GM23338 (cell line): ENCODE results near the gene ADCY6. TPM values are rescaled to one million over a fixed set of nuclear protein-coding genes. Genes with fewer than 3 reads are reported as not detected.

Experiments
- ATAC-seq: fragments of 200-7000 bp; cut with Tn5 transposase; 3 replicates; pipeline ENCODE4 v1.9.1; 2020
- DNase-seq: peaks from one replicate; pipeline ENCODE4 v3.0.0-alpha.2; 2015; ENCODE audit warnings: low spot score
- H2AFZ ChIP-seq: fragments of 200-600 bp; sonication (generic); 2 replicates; pipeline ENCODE4 v1.8.0; 2016; ENCODE audit warnings: antibody characterized with exemption, mild to moderate bottlenecking, moderate library complexity
- H3F3A ChIP-seq: fragments of 200-600 bp; sonication (generic); replicated peaks from 2 replicates; pipeline ENCODE4 v1.8.0; 2017; ENCODE audit warnings: antibody characterized with exemption, mixed run types, low read depth
- H3K27ac ChIP-seq: fragments of 200-600 bp; sonication (generic); 2 replicates; pipeline ENCODE4 v1.6.1; 2016; ENCODE audit warnings: low read depth
- H3K27me3 ChIP-seq: fragments of 200-600 bp; sonication (generic); 2 replicates; pipeline ENCODE4 v1.8.0; 2016; ENCODE audit warnings: mild to moderate bottlenecking, mixed run types, moderate library complexity; ENCODE audit not compliant: insufficient read depth
- H3K36me3 ChIP-seq: fragments of 200-600 bp; sonication (generic); 2 replicates; pipeline ENCODE4 v1.8.0; 2016; ENCODE audit warnings: mild to moderate bottlenecking; ENCODE audit not compliant: insufficient read depth
- H3K4me1 ChIP-seq: fragments of 200-600 bp; sonication (generic); 2 replicates; pipeline ENCODE4 v1.8.0; 2016; ENCODE audit warnings: mild to moderate bottlenecking, moderate library complexity; ENCODE audit not compliant: insufficient read depth
- H3K4me2 ChIP-seq: fragments of 200-600 bp; sonication (generic); 2 replicates; pipeline ENCODE4 v1.7.1; 2017; ENCODE audit warnings: mixed run types
- H3K4me3 ChIP-seq: fragments of 200-600 bp; sonication (generic); 2 replicates; pipeline ENCODE4 v1.6.1; 2016; ENCODE audit warnings: mixed run types
- H3K79me2 ChIP-seq: fragments of 200-600 bp; sonication (generic); replicated peaks from 2 replicates; pipeline ENCODE4 v1.8.0; 2017; ENCODE audit warnings: mild to moderate bottlenecking; ENCODE audit not compliant: insufficient read depth
- H3K9me2 ChIP-seq: fragments of 200-600 bp; sonication (generic); 2 replicates; pipeline ENCODE4 v1.8.0; 2017; ENCODE audit not compliant: insufficient read depth
- H4K20me1 ChIP-seq: fragments of 200-600 bp; sonication (generic); replicated peaks from 2 replicates; pipeline ENCODE4 v1.8.0; 2017; ENCODE audit warnings: mild to moderate bottlenecking; ENCODE audit not compliant: insufficient read depth
- H3K27ac Mint-ChIP-seq: 2 replicates; pipeline ENCODE4 v1.8.0; 2020; ENCODE audit warnings: inconsistent platforms, mild to moderate bottlenecking, moderate library complexity, mixed read lengths
- H3K27me3 Mint-ChIP-seq: 3 replicates; pipeline ENCODE4 v1.8.0; 2022; ENCODE audit warnings: low read depth, mild to moderate bottlenecking, moderate library complexity, mixed read lengths, inconsistent platforms; ENCODE audit not compliant: insufficient read depth, poor library complexity
- H3K36me3 Mint-ChIP-seq: 3 replicates; pipeline ENCODE4 v1.8.0; 2021; ENCODE audit warnings: low read depth, mild to moderate bottlenecking, inconsistent platforms, moderate library complexity, mixed read lengths
- H3K4me1 Mint-ChIP-seq: 3 replicates; pipeline ENCODE4 v1.8.0; 2020; ENCODE audit warnings: mild to moderate bottlenecking, inconsistent platforms, mixed read lengths
- H3K4me3 Mint-ChIP-seq: 3 replicates; pipeline ENCODE4 v1.8.0; 2021; ENCODE audit warnings: moderate library complexity, mild to moderate bottlenecking, inconsistent platforms, mixed read lengths
- H3K9me3 Mint-ChIP-seq: 3 replicates; pipeline ENCODE4 v1.8.0; 2020; ENCODE audit warnings: moderate library complexity, mild to moderate bottlenecking, inconsistent platforms, mixed read lengths
- EZH2 ChIP-seq: fragments of 200-600 bp; sonication (generic); IDR thresholded peaks from one replicate; pipeline ENCODE4 v1.8.0; 2017; ENCODE audit warnings: antibody characterized with exemption, mild to moderate bottlenecking, low read depth; ENCODE audit not compliant: unreplicated experiment
- JUNB ChIP-seq: IDR thresholded peaks from one replicate; pipeline ENCODE4 v1.6.1; 2016; ENCODE audit warnings: antibody characterized with exemption; ENCODE audit not compliant: unreplicated experiment
- POLR2AphosphoS5 ChIP-seq: IDR thresholded peaks from 2 replicates; pipeline ENCODE4 v1.6.1; 2016; ENCODE audit warnings: antibody characterized with exemption, low read depth
- STAT1 ChIP-seq: IDR thresholded peaks from one replicate; pipeline ENCODE4 v1.6.1; 2016; ENCODE audit warnings: antibody characterized with exemption; ENCODE audit not compliant: unreplicated experiment
- polyA plus RNA-seq: library from polyadenylated mRNA; unstranded; fragments of >200 nt; fragmentation: Nextera tagmentation; extraction: Ambion mirVana; gene quantifications from 2 replicates; pipeline ENCODE4 v1.2.1, GENCODE V29; 2016
- total RNA-seq: library from RNA; depleted of rRNA; stranded (reverse); fragments of >200 nt; shearing (Covaris generic); gene quantifications from 2 replicates; pipeline ENCODE4 v1.2.3, GENCODE V29; 2014
- TF ChIP-seq, protein P1 (sequence below): IDR thresholded peaks from one replicate; pipeline ENCODE4 v1.6.1; 2018; ENCODE audit warnings: antibody characterized with exemption; ENCODE audit not compliant: unreplicated experiment
- TF ChIP-seq, protein P2 (sequence below): fragments of 250-450 bp; sonication (Bioruptor Pico); IDR thresholded peaks from 2 replicates; pipeline ENCODE4 v1.5.0; 2020; ENCODE audit warnings: mild to moderate bottlenecking, moderate library complexity

ADCY6 gene
- total and polyA plus RNA-seq, 2 experiments from 2014 or later = 1.0 to 16.5 TPM

DNA sequence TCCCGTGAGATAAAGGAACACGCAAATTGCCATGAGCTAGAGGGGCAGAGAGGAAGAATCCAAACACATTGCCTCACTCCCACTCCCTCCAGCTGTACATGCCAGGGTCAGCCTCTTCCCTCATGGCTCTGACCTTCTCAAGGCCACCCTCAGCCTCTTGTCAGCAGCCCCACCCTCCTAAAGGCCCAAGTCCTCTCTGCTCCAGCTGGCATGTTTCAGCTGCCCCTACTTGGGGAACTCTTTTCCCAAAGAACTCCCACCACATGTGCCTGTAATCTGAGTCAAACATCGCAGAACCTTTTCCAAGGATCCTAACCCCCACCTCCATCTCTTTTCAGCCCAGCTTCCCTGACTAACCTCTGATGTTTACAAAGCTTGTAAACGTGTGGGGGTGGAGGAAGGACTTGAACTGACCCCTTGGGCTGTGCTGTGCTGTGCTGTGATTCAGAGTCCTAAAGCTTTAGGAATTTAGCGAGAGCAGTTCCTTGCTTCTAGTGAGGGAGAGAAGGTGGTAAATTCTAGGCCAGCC lies 22.1 kb upstream of the ADCY6 start (continued):
- TF ChIP-seq, protein P1, sequence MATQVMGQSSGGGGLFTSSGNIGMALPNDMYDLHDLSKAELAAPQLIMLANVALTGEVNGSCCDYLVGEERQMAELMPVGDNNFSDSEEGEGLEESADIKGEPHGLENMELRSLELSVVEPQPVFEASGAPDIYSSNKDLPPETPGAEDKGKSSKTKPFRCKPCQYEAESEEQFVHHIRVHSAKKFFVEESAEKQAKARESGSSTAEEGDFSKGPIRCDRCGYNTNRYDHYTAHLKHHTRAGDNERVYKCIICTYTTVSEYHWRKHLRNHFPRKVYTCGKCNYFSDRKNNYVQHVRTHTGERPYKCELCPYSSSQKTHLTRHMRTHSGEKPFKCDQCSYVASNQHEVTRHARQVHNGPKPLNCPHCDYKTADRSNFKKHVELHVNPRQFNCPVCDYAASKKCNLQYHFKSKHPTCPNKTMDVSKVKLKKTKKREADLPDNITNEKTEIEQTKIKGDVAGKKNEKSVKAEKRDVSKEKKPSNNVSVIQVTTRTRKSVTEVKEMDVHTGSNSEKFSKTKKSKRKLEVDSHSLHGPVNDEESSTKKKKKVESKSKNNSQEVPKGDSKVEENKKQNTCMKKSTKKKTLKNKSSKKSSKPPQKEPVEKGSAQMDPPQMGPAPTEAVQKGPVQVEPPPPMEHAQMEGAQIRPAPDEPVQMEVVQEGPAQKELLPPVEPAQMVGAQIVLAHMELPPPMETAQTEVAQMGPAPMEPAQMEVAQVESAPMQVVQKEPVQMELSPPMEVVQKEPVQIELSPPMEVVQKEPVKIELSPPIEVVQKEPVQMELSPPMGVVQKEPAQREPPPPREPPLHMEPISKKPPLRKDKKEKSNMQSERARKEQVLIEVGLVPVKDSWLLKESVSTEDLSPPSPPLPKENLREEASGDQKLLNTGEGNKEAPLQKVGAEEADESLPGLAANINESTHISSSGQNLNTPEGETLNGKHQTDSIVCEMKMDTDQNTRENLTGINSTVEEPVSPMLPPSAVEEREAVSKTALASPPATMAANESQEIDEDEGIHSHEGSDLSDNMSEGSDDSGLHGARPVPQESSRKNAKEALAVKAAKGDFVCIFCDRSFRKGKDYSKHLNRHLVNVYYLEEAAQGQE = no peak
- TF ChIP-seq, protein P2, sequence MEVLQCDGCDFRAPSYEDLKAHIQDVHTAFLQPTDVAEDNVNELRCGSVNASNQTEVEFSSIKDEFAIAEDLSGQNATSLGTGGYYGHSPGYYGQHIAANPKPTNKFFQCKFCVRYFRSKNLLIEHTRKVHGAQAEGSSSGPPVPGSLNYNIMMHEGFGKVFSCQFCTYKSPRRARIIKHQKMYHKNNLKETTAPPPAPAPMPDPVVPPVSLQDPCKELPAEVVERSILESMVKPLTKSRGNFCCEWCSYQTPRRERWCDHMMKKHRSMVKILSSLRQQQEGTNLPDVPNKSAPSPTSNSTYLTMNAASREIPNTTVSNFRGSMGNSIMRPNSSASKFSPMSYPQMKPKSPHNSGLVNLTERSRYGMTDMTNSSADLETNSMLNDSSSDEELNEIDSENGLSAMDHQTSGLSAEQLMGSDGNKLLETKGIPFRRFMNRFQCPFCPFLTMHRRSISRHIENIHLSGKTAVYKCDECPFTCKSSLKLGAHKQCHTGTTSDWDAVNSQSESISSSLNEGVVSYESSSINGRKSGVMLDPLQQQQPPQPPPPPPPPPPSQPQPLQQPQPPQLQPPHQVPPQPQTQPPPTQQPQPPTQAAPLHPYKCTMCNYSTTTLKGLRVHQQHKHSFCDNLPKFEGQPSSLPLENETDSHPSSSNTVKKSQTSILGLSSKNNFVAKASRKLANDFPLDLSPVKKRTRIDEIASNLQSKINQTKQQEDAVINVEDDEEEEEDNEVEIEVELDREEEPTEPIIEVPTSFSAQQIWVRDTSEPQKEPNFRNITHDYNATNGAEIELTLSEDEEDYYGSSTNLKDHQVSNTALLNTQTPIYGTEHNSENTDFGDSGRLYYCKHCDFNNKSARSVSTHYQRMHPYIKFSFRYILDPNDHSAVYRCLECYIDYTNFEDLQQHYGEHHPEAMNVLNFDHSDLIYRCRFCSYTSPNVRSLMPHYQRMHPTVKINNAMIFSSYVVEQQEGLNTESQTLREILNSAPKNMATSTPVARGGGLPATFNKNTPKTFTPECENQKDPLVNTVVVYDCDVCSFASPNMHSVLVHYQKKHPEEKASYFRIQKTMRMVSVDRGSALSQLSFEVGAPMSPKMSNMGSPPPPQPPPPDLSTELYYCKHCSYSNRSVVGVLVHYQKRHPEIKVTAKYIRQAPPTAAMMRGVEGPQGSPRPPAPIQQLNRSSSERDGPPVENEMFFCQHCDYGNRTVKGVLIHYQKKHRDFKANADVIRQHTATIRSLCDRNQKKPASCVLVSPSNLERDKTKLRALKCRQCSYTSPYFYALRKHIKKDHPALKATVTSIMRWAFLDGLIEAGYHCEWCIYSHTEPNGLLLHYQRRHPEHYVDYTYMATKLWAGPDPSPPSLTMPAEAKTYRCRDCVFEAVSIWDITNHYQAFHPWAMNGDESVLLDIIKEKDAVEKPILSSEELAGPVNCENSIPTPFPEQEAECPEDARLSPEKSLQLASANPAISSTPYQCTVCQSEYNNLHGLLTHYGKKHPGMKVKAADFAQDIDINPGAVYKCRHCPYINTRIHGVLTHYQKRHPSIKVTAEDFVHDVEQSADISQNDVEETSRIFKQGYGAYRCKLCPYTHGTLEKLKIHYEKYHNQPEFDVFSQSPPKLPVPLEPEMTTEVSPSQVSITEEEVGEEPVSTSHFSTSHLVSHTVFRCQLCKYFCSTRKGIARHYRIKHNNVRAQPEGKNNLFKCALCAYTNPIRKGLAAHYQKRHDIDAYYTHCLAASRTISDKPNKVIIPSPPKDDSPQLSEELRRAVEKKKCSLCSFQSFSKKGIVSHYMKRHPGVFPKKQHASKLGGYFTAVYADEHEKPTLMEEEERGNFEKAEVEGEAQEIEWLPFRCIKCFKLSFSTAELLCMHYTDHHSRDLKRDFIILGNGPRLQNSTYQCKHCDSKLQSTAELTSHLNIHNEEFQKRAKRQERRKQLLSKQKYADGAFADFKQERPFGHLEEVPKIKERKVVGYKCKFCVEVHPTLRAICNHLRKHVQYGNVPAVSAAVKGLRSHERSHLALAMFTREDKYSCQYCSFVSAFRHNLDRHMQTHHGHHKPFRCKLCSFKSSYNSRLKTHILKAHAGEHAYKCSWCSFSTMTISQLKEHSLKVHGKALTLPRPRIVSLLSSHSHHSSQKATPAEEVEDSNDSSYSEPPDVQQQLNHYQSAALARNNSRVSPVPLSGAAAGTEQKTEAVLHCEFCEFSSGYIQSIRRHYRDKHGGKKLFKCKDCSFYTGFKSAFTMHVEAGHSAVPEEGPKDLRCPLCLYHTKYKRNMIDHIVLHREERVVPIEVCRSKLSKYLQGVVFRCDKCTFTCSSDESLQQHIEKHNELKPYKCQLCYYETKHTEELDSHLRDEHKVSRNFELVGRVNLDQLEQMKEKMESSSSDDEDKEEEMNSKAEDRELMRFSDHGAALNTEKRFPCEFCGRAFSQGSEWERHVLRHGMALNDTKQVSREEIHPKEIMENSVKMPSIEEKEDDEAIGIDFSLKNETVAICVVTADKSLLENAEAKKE = no peak
- TF ChIP-seq JUNB (no peak), POLR2AphosphoS5 (no peak), STAT1 (no peak)

DNA sequence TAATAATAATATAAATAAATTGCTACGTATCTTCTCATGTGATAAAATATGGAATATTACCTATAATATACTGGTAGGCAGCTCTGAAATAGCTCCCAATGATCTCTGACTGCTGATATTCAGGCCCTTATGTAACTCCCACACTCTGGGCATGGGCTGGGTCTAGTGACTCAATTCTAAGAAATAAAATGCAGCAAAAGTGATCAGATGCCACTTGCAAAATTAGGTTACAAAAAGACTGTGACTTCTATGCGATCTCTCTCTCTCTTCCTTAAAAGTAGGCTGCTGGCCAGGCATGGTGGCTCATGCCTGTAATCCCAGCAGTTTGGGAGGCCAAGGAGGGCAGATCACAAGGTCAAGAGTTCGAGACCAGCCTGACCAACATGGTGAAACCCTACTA lies 19.1 kb upstream of the ADCY6 start:
- no peaks in the 10 kb centered on the region for H3K36me3 ChIP-seq
- no peak overlapping the region for H3K27ac Mint-ChIP-seq
- H3K9me3 Mint-ChIP-seq = no peaks in the 10 kb centered on the region
- no peaks in the 10 kb centered on the region for H3K79me2 ChIP-seq
- TF ChIP-seq EZH2 = no peak
- H2AFZ ChIP-seq = no peak overlapping the region
- H3K36me3 Mint-ChIP-seq = no peaks in the 10 kb centered on the region
- H3K4me1 Mint-ChIP-seq = peaks cover 23% of the 10 kb centered on the region
- no peaks in the 10 kb centered on the region; the same call in 1 of the 2 replicates for H3F3A ChIP-seq
- H3K27me3 ChIP-seq = peaks cover 24% of the 10 kb centered on the region
- H3K27ac ChIP-seq = no peak overlapping the region
- ATAC-seq (no peak), DNase-seq (no peak)
- H3K4me1 ChIP-seq = peaks cover 7% of the 10 kb centered on the region; the same call in 1 of the 2 replicates
- H3K4me3 ChIP-seq = no peak overlapping the region
- no peaks in the 10 kb centered on the region for H3K9me2 ChIP-seq
- no peaks in the 10 kb centered on the region for H4K20me1 ChIP-seq
- no peak overlapping the region for H3K4me2 ChIP-seq
- peaks cover 26% of the 10 kb centered on the region for H3K27me3 Mint-ChIP-seq
- no peak overlapping the region for H3K4me3 Mint-ChIP-seq
